Endothelial cell of umbilical vein (primary cell): ENCODE measurements around the gene CNOT10. TPM values are rescaled to one million over a fixed set of nuclear protein-coding genes. Genes with fewer than 3 reads are reported as not detected.

Experiments used
- BruUV-seq: library from RNA; stranded (reverse); fragments of 400-500 nt; replicated peaks from 2 replicates; lab custom pipeline; 2021; lab: Mats Ljungman, UMichigan
- CTCF ChIA-PET: fragments of 300-600, 350-600 bp; sonication (Branson Sonifier 250); formaldehyde crosslinking; loops from one replicate; lab custom pipeline; 2021; ENCODE audit warnings: antibody characterized with exemption, inconsistent platforms; lab: Charles Lee
- POLR2A ChIA-PET: fragments of 300-600, 350-600 bp; sonication (Branson Sonifier 250); formaldehyde crosslinking; loops from one replicate; lab custom pipeline; 2021; ENCODE audit warnings: antibody characterized with exemption, inconsistent platforms; lab: Charles Lee
- DNase-seq: peaks from one replicate; pipeline ENCODE4 v3.0.0-alpha.2; 2011; ENCODE audit warnings: low read depth, low spot score
- FAIRE-seq: peaks from 2 replicates; lab custom pipeline; 2011; peaks lifted over from hg19 to GRCh38; lab: Jason Lieb, UNC
- H2AFZ ChIP-seq: 2 replicates; pipeline ENCODE4 v1.6.0; 2012; ENCODE audit warnings: low read depth, low read length, control low read depth, inconsistent platforms
- H3K27ac ChIP-seq: 2 replicates; pipeline ENCODE4 v1.5.1; 2011; ENCODE audit warnings: low read depth, mild to moderate bottlenecking, control low read depth, low read length, moderate library complexity; ENCODE audit not compliant: insufficient read depth
- H3K27me3 ChIP-seq, 2 experiments: 2 replicates each; pipeline versions ENCODE4 v1.6.0 to v1.6.1; 2011; ENCODE audit warnings: low read length in 2 of 2, mixed read lengths in 1 of 2; ENCODE audit not compliant: control insufficient read depth in 2 of 2, insufficient read depth in 2 of 2
- H3K36me3 ChIP-seq, 2 experiments: 2 replicates in 1 of 2; 3 replicates in 1 of 2; pipeline ENCODE4 v1.5.1; 2011; ENCODE audit warnings: low read length in 2 of 2, mild to moderate bottlenecking in 1 of 2, moderate library complexity in 1 of 2; ENCODE audit not compliant: control insufficient read depth in 2 of 2, insufficient read depth in 2 of 2; ENCODE audit errors: extremely low read depth in 1 of 2
- H3K4me1 ChIP-seq: 3 replicates; pipeline ENCODE4 v1.5.1; 2011; ENCODE audit warnings: mild to moderate bottlenecking, low read length; ENCODE audit not compliant: control insufficient read depth, insufficient read depth; ENCODE audit errors: extremely low read depth
- H3K4me2 ChIP-seq: 2 replicates; pipeline ENCODE4 v1.6.1; 2011; ENCODE audit warnings: low read length, control low read depth, mixed read lengths; ENCODE audit not compliant: insufficient read depth
- H3K4me3 ChIP-seq, 3 experiments: fragments of 200-600 bp in 1 of 3; sonication (generic), shearing (Covaris generic) in 1 of 3; replicated peaks in 1 of 3; 2 replicates each; pipeline ENCODE4 v1.5.1; 2011 to 2016; ENCODE audit warnings: control low read depth in 3 of 3, low read length in 3 of 3, mild to moderate bottlenecking in 2 of 3, inconsistent platforms in 1 of 3, low read depth in 1 of 3, moderate library complexity in 1 of 3; ENCODE audit not compliant: insufficient read depth in 1 of 3
- H3K79me2 ChIP-seq: 2 replicates; pipeline ENCODE4 v1.6.0; 2012; ENCODE audit warnings: low read length, inconsistent platforms; ENCODE audit not compliant: control insufficient read depth, insufficient read depth
- H3K9ac ChIP-seq: replicated peaks from 2 replicates; pipeline ENCODE3; 2011; ENCODE audit warnings: low read length, control low read depth; ENCODE audit not compliant: insufficient read depth; ENCODE audit errors: extremely low read depth
- H3K9me1 ChIP-seq: replicated peaks from 3 replicates; pipeline ENCODE4 v1.6.0; 2011; ENCODE audit warnings: mild to moderate bottlenecking, low read length; ENCODE audit not compliant: control insufficient read depth, insufficient read depth; ENCODE audit errors: extremely low read depth
- H3K9me3 ChIP-seq: replicated peaks from 2 replicates; pipeline ENCODE4 v1.5.1; 2012; ENCODE audit warnings: low read length, inconsistent platforms; ENCODE audit not compliant: control insufficient read depth, insufficient read depth
- H4K20me1 ChIP-seq: replicated peaks from 2 replicates; pipeline ENCODE3; 2011; ENCODE audit warnings: mild to moderate bottlenecking, low read length; ENCODE audit not compliant: control insufficient read depth, insufficient read depth; ENCODE audit errors: extremely low read depth
- EZH2 ChIP-seq: IDR thresholded peaks from 2 replicates; pipeline ENCODE4 v1.6.1; 2012; ENCODE audit warnings: borderline replicate concordance, low read depth, mild to moderate bottlenecking, moderate library complexity, low read length, inconsistent platforms; ENCODE audit not compliant: severe bottlenecking
- FOS ChIP-seq: IDR thresholded peaks from 2 replicates; pipeline ENCODE4 v1.6.1; 2011; ENCODE audit warnings: mild to moderate bottlenecking, low read length, moderate library complexity, borderline replicate concordance; ENCODE audit not compliant: insufficient read depth
- GATA2 ChIP-seq: IDR thresholded peaks from 2 replicates; pipeline ENCODE4 v1.7.0; 2011; ENCODE audit warnings: low read depth, mild to moderate bottlenecking, moderate library complexity, mixed read lengths, low read length; ENCODE audit not compliant: insufficient read length, insufficient read depth
- JUN ChIP-seq: IDR thresholded peaks from 2 replicates; pipeline ENCODE4 v1.6.1; 2011; ENCODE audit warnings: borderline replicate concordance, low read depth; ENCODE audit not compliant: insufficient read length, insufficient read depth
- MYC ChIP-seq: IDR thresholded peaks from one replicate; pipeline ENCODE4 v1.6.1; 2011; ENCODE audit warnings: mild to moderate bottlenecking, low read depth, low read length
- POLR2A ChIP-seq: IDR thresholded peaks from 2 replicates; pipeline ENCODE4 v1.6.1; 2012; ENCODE audit warnings: low read depth, mild to moderate bottlenecking, control low read depth, low read length
- POLR2AphosphoS5 ChIP-seq: IDR thresholded peaks from 2 replicates; pipeline ENCODE4 v1.6.1; 2012; ENCODE audit warnings: low read depth, mild to moderate bottlenecking, control low read depth, low read length, moderate library complexity; ENCODE audit not compliant: insufficient read depth
- dilution Hi-C: fragments of 300-500 bp; cut with MboI; formaldehyde crosslinking; loops from one replicate; pipeline ENCODE4 v1.15.0; 2019; ENCODE audit warnings: low sequenced_read_pairs; ENCODE audit not compliant: extremely low pct_ligation_motif_present
- intact Hi-C: fragments of 100-400 bp; cut with micrococcal nuclease; formaldehyde crosslinking; loops from one replicate; pipeline ENCODE4 v1.10.0; 2022
- polyA plus RNA-seq, 4 experiments: library from polyadenylated mRNA; depleted of rRNA in 3 of 4; stranded (reverse) in 3 of 4; unstranded in 1 of 4; fragments of >200 nt; gene quantifications; 2 replicates each; pipeline versions ENCODE4 v1.2.1 to v1.2.3, GENCODE V29; 2011 to 2012; ENCODE audit warnings: missing spikeins in 1 of 4
- total RNA-seq: library from RNA; stranded (reverse); gene quantifications from 2 replicates; pipeline ENCODE4 v1.2.3, GENCODE V29; 2021
- TF ChIP-seq, protein P1 (sequence below), 2 donors: IDR thresholded peaks; 1 replicate in 1 of 2; 2 replicates in 1 of 2; pipeline ENCODE4 v1.5.1; 2011; ENCODE audit warnings: low read length in 2 of 2, mild to moderate bottlenecking in 2 of 2, moderate library complexity in 2 of 2, control low read depth in 1 of 2, inconsistent platforms in 1 of 2, low read depth in 1 of 2; ENCODE audit not compliant: insufficient read depth in 1 of 2; ENCODE audit errors: extremely low read depth in 1 of 2
- TF ChIP-seq, protein P2 (sequence below): IDR thresholded peaks from 2 replicates; pipeline ENCODE4 v1.6.1; 2011; ENCODE audit not compliant: insufficient read depth, insufficient read length

The CNOT10 gene
- total and polyA plus RNA-seq, 2 donors (not counting 3 experiments of a cell fraction or from before 2014, with no cell fraction given): 23.6 to 28.6 TPM

DNA sequence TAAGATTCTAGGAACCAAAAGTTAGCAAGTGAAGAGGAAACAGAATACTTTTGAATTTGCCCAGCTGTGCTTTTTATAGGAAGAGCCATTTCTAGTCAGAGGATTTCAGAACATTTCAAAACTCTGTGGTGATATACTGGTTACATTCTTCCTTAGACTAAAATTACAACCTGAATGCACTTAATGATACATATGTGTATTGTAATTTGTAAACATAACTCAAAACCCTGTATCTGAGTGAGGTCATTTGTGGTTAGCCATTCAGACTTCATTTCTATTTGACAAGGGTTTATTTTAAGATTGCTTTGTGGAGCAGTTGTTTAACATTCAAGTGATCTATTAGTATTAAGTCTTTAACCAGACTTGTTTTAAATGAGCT, 73.4 kb downstream of the CNOT10 start:
- H3K9ac ChIP-seq: no peak overlapping the region
- CTCF ChIA-PET: interaction anchor here (1.8 kb wide), 1 partner anchor 23 kb away, joined by 10 read pairs; no protein-coding TSS in a partner anchor
- BruUV-seq: no TSS peak

DNA sequence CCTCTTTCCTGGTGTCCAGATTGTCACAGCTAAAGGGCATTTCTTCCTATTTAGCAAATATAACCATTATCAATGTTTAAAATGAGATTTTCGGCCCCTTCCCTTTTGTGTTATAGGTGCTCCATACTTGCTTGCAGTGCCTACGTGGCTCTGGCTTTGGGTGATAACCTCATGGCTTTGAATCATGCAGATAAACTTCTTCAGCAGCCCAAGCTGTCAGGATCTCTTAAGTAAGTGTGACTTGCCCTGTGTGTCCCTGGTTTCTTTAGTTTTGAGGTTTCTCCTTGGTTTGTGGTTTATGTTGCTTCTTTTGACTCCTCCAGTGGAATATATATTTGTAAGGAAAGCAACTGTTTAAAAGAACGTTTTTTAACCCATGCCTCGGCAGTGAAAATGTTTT, 74.4 kb downstream of the CNOT10 start:
- Histone ChIP-seq H4K20me1 (no peaks in the 10 kb centered on the region), H3K79me2 (no peaks in the 10 kb centered on the region), H3K4me1 (no peaks in the 10 kb centered on the region), H3K27me3 (no peaks in the 10 kb centered on the region), H3K4me2 (no peak overlapping the region), H2AFZ (no peak overlapping the region), H3K4me3 (no peak overlapping the region), H3K9me3 (no peaks in the 10 kb centered on the region), H3K9ac (no peak overlapping the region), H3K27ac (no peak overlapping the region), H3K36me3 (peaks cover 0 to 2% of the 10 kb centered on the region in 2 experiments), H3K9me1 (no peaks in the 10 kb centered on the region)
- BruUV-seq: no TSS peak
- ChIA-PET CTCF (interaction anchor here (1.8 kb wide), 1 partner anchor 22 kb away, joined by 10 read pairs; no protein-coding TSS in a partner anchor), POLR2A (no interaction called here)
- DNase-seq (no peak), FAIRE-seq (no peak)
- intact Hi-C loops: no loop called here
- TF ChIP-seq GATA2 (no peak), MYC (no peak), EZH2 (no peak), FOS (no peak), POLR2A (no peak), JUN (no peak), POLR2AphosphoS5 (no peak)
- TF ChIP-seq, protein P1, sequence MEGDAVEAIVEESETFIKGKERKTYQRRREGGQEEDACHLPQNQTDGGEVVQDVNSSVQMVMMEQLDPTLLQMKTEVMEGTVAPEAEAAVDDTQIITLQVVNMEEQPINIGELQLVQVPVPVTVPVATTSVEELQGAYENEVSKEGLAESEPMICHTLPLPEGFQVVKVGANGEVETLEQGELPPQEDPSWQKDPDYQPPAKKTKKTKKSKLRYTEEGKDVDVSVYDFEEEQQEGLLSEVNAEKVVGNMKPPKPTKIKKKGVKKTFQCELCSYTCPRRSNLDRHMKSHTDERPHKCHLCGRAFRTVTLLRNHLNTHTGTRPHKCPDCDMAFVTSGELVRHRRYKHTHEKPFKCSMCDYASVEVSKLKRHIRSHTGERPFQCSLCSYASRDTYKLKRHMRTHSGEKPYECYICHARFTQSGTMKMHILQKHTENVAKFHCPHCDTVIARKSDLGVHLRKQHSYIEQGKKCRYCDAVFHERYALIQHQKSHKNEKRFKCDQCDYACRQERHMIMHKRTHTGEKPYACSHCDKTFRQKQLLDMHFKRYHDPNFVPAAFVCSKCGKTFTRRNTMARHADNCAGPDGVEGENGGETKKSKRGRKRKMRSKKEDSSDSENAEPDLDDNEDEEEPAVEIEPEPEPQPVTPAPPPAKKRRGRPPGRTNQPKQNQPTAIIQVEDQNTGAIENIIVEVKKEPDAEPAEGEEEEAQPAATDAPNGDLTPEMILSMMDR (IDR thresholded peaks at IDR 0.05; ENCODE audit: extremely low read depth in 1 of 2, insufficient read depth in 1 of 2, low read depth in 1 of 2, low read length in 2 of 2): no peak
- TF ChIP-seq, protein P2, sequence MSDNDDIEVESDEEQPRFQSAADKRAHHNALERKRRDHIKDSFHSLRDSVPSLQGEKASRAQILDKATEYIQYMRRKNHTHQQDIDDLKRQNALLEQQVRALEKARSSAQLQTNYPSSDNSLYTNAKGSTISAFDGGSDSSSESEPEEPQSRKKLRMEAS: no peak
- dilution Hi-C loops: no loop called here

More for the DNA sequence above, 73.4 kb downstream of the CNOT10 start:
- FAIRE-seq: no peak
- no peak overlapping the region for H3K4me2 ChIP-seq
- TF ChIP-seq, protein P2: no peak
- TF ChIP-seq JUN: no peak
- no peak for TF ChIP-seq POLR2AphosphoS5
- H3K27me3 ChIP-seq: no peaks in the 10 kb centered on the region
- H3K9me3 ChIP-seq: no peaks in the 10 kb centered on the region
- no peak overlapping the region for H3K27ac ChIP-seq
- H2AFZ ChIP-seq: no peak overlapping the region
- no peaks in the 10 kb centered on the region for H3K9me1 ChIP-seq
- intact Hi-C loops (no loop called here), dilution Hi-C loops (no loop called here)
- no peaks in the 10 kb centered on the region for H3K4me1 ChIP-seq
- no peaks in the 10 kb centered on the region for H4K20me1 ChIP-seq
- H3K36me3 ChIP-seq: peaks cover 0 to 2% of the 10 kb centered on the region in 2 experiments
- DNase-seq: no peak
- no peak overlapping the region for H3K4me3 ChIP-seq
- H3K79me2 ChIP-seq: no peaks in the 10 kb centered on the region
- POLR2A ChIA-PET: no interaction called here
